T-cell (primary cell): Measurements from ENCODE around the gene ANXA2R. TPM values are rescaled to one million over a fixed set of nuclear protein-coding genes. Genes with fewer than 3 reads are reported as not detected.

Experiments
- ATAC-seq, 4 experiments: fragments of 200-7000 bp in 3 of 4; fragments of 150-1000 bp in 1 of 4; cut with Tn5 transposase; replicated peaks in 1 of 4; 1 replicate in 3 of 4; 2 replicates in 1 of 4; pipeline ENCODE4 v1.10.0; 2021; ENCODE audit warnings: moderate library complexity in 3 of 4, mild to moderate bottlenecking in 2 of 4, moderate number of reproducible peaks in 1 of 4
- CTCF ChIA-PET, 2 donors: fragments of 300-600 bp; sonication (Branson Sonifier 250); formaldehyde crosslinking; loops; one replicate each; lab custom pipeline; 2022; ENCODE audit warnings: antibody characterized with exemption in 2 of 2; lab: Charles Lee
- POLR2A ChIA-PET, 2 donors: fragments of 300-600 bp; sonication (Branson Sonifier 250); formaldehyde crosslinking; loops; one replicate each; lab custom pipeline; 2022; ENCODE audit warnings: antibody characterized with exemption in 2 of 2; lab: Charles Lee
- DNase-seq, 35 experiments: peaks; one replicate each; pipeline versions ENCODE4 v3.0.0 to v3.0.0-alpha.2; 2013 to 2023
- H3K27ac ChIP-seq: one replicate; pipeline ENCODE4 v1.5.1; 2013; ENCODE audit warnings: low read length
- H3K27me3 ChIP-seq, 2 experiments: replicated peaks in 1 of 2; 1 replicate in 1 of 2; 2 replicates in 1 of 2; pipeline versions ENCODE4 v1.6.1 to v1.7.0; 2013; ENCODE audit warnings: low read length in 1 of 2, mixed read lengths in 1 of 2; ENCODE audit not compliant: control insufficient read depth in 2 of 2, insufficient read depth in 2 of 2; ENCODE audit errors: extremely low read depth in 1 of 2
- H3K36me3 ChIP-seq, 2 donors: 1 replicate in 1 of 2; 2 replicates in 1 of 2; pipeline versions ENCODE4 v1.6.1 to v1.7.0; 2013; ENCODE audit warnings: low read length in 1 of 2; ENCODE audit not compliant: control insufficient read depth in 2 of 2, insufficient read depth in 1 of 2; ENCODE audit errors: extremely low read depth in 1 of 2
- H3K4me1 ChIP-seq, 2 experiments: 1 replicate in 1 of 2; 2 replicates in 1 of 2; pipeline versions ENCODE4 v1.6.1 to v1.7.0; 2013; ENCODE audit warnings: low read length in 2 of 2, mixed read lengths in 1 of 2; ENCODE audit not compliant: insufficient read depth in 2 of 2, control insufficient read depth in 1 of 2; ENCODE audit errors: extremely low read depth in 1 of 2
- H3K4me3 ChIP-seq, 2 donors: 1 replicate in 1 of 2; 2 replicates in 1 of 2; pipeline versions ENCODE4 v1.5.1 to v1.7.0; 2013; ENCODE audit warnings: mild to moderate bottlenecking in 2 of 2, low read length in 1 of 2, moderate library complexity in 1 of 2; ENCODE audit not compliant: control insufficient read depth in 1 of 2; ENCODE audit errors: extremely low read depth in 1 of 2
- H3K9me3 ChIP-seq: 2 replicates; pipeline ENCODE4 v1.7.0; 2013
- H3K27ac Mint-ChIP-seq, 2 donors: one replicate each; pipeline ENCODE4 v1.8.0; 2020 to 2021; ENCODE audit warnings: mild to moderate bottlenecking in 2 of 2, mixed read lengths in 2 of 2
- H3K27me3 Mint-ChIP-seq, 2 donors: one replicate each; pipeline ENCODE4 v1.8.0; 2021 to 2022; ENCODE audit warnings: mixed read lengths in 2 of 2
- H3K36me3 Mint-ChIP-seq: one replicate; pipeline ENCODE4 v1.8.0; 2021; ENCODE audit warnings: mixed read lengths
- H3K4me1 Mint-ChIP-seq, 3 donors: one replicate each; pipeline ENCODE4 v1.8.0; 2020 to 2022; ENCODE audit warnings: mixed read lengths in 3 of 3, mild to moderate bottlenecking in 1 of 3
- H3K4me3 Mint-ChIP-seq, 3 donors: one replicate each; pipeline ENCODE4 v1.8.0; 2020 to 2022; ENCODE audit warnings: mild to moderate bottlenecking in 3 of 3, mixed read lengths in 3 of 3, moderate library complexity in 3 of 3
- H3K9me3 Mint-ChIP-seq, 3 donors: one replicate each; pipeline ENCODE4 v1.8.0; 2020 to 2022; ENCODE audit warnings: mixed read lengths in 3 of 3
- WGBS: methylation state at CpG from one replicate; pipeline ENCODE4 v1.1.5; 2013; ENCODE audit warnings: missing lambda C conversion rate; ENCODE audit not compliant: insufficient coverage; 5-methylcytosine and 5-hydroxymethylcytosine counted together
- total RNA-seq, 35 experiments: library from RNA in 6 of 35; stranded (reverse) in 6 of 35; fragments of 120-200 nt in 1 of 35; gene quantifications; one replicate each; pipeline versions ENCODE4 v1.2.1 to v1.2.4 and lab custom pipeline; 2013 to 2026

The ANXA2R gene
- total RNA-seq, 5 donors from 2014 or later (not counting 1 experiment from before 2014, with no cell fraction given): 47.8 to 64.1 (median 53.1) TPM

- Mint-ChIP-seq H3K27me3 (no peaks in the 10 kb centered on the region), H3K27ac (no peak overlapping the region), H3K4me1 (peaks cover 27 to 36% (median 29%) of the 10 kb centered on the region in 3 donors), H3K9me3 (peaks cover 0 to 5% (median under 1%) of the 10 kb centered on the region in 3 donors), H3K4me3 (no peak overlapping the region), H3K36me3 (peaks cover 31% of the 10 kb centered on the region)
- H3K27me3 ChIP-seq: no peaks in the 10 kb centered on the region
- no peaks in the 10 kb centered on the region for H3K9me3 ChIP-seq
- peaks cover 11 to 17% of the 10 kb centered on the region in 2 experiments for H3K4me1 ChIP-seq
- no peak overlapping the region for H3K4me3 ChIP-seq
- DNase-seq: no peak
- POLR2A ChIA-PET: interaction anchor here in 1 of 2 donors (0.6 kb wide), 1 partner anchor 42 kb away, joined by 7 read pairs; no protein-coding TSS in a partner anchor
- H3K27ac ChIP-seq: no peak overlapping the region
- peaks cover 0 to 12% of the 10 kb centered on the region in 2 donors for H3K36me3 ChIP-seq
- no peak for ATAC-seq
- CTCF ChIA-PET: interaction anchor here in 1 of 2 donors (1.2 kb wide), 1 partner anchor 12 kb away, joined by 8 read pairs; no protein-coding TSS in a partner anchor
- no CpG with 5 or more reads among the region's 5 CpGs for WGBS
Measured at GRCh38 chr5:43049236-43049635, 9.1 kb upstream of the ANXA2R start.

GRCh38 chr5:43046474-43046873 lies 6.4 kb upstream of the ANXA2R start:
- ChIA-PET CTCF (interaction anchor here in 1 of 2 donors (0.6 to 0.9 kb wide), 3 partner anchors 19 to 138 kb away, joined by 3 to 5 read pairs (median 4); no protein-coding TSS in a partner anchor), POLR2A (interaction anchor here in 1 of 2 donors (0.6 to 1.7 kb wide), 2 partner anchors 18 to 55 kb away, joined by 4 to 6 read pairs; no protein-coding TSS in a partner anchor)
- no CpG with 5 or more reads among the region's 1 CpG for WGBS
- Histone ChIP-seq H3K9me3 (no peaks in the 10 kb centered on the region), H3K4me1 (peaks cover 13 to 39% of the 10 kb centered on the region in 2 experiments), H3K4me3 (no peak overlapping the region), H3K27ac (no peak overlapping the region), H3K36me3 (peaks cover 0 to 8% of the 10 kb centered on the region in 2 donors), H3K27me3 (no peaks in the 10 kb centered on the region)
- H3K9me3 Mint-ChIP-seq: peaks cover 0 to 5% (median 0%) of the 10 kb centered on the region in 3 donors
- ATAC-seq: no peak
- no peak for DNase-seq
- peaks cover 40 to 46% (median 41%) of the 10 kb centered on the region in 3 donors for H3K4me1 Mint-ChIP-seq
- H3K4me3 Mint-ChIP-seq: no peak overlapping the region
- H3K36me3 Mint-ChIP-seq: peaks cover 15% of the 10 kb centered on the region
- peak overlapping the region; percentile 21 to 68 for H3K27ac Mint-ChIP-seq
- H3K27me3 Mint-ChIP-seq: no peaks in the 10 kb centered on the region

DNA sequence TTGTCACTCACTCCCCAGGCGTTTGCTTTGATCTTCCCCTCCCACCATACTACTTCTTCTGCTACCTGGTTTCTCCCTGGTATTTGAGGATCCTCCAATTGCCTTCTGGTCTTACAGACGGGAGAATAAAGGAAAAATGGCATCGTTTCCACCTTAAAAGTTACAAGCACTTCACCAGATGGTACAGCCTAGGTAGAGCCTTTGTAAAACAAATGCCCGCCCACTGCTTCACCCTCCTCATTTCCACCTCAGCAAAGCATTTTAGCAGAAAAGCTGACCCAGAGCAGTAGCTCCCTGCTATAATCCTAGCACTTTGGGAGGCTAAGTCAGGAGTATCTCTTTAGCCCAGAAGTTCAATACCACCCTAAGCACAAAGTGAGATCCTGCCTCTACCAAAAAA lies 5.1 kb upstream of the ANXA2R start:
- Mint-ChIP-seq H3K9me3 (peaks cover 0 to 5% (median 0%) of the 10 kb centered on the region in 3 donors), H3K4me3 (peak overlapping the region in 2 of 3 donors; percentile 34 to 50), H3K4me1 (peaks cover 36 to 46% (median 43%) of the 10 kb centered on the region in 3 donors), H3K27ac (no peak overlapping the region), H3K27me3 (no peaks in the 10 kb centered on the region), H3K36me3 (peaks cover 13% of the 10 kb centered on the region)
- ChIA-PET POLR2A (interaction anchor here in 1 of 2 donors (1.7 kb wide), 1 partner anchor 19 kb away, joined by 6 read pairs; no protein-coding TSS in a partner anchor), CTCF (interaction anchor here (0.7 to 1.0 kb wide), 2 partner anchors 69 to 95 kb away, joined by 3 to 6 read pairs; no protein-coding TSS in a partner anchor)
- H3K4me1 ChIP-seq: peaks cover 13 to 44% of the 10 kb centered on the region in 2 experiments
- H3K36me3 ChIP-seq: peaks cover 0 to 8% of the 10 kb centered on the region in 2 donors
- ATAC-seq (no peak), DNase-seq (no peak)
- no peak overlapping the region for H3K4me3 ChIP-seq
- H3K27ac ChIP-seq: no peak overlapping the region
- no peaks in the 10 kb centered on the region for H3K27me3 ChIP-seq
- H3K9me3 ChIP-seq: no peaks in the 10 kb centered on the region
- 88% methylated on average over 2 of the region's 4 CpGs for WGBS

- H3K4me3 Mint-ChIP-seq: peak overlapping the region; percentile 28 to 50 (median 34)
- DNase-seq: no peak
- no peaks in the 10 kb centered on the region for H3K27me3 ChIP-seq
- ATAC-seq: no peak
- ChIA-PET POLR2A (interaction anchor here in 1 of 2 donors (0.6 kb wide), 1 partner anchor 53 kb away, joined by 8 read pairs; no protein-coding TSS in a partner anchor), CTCF (interaction anchor here in 1 of 2 donors (3.8 to 4.1 kb wide), 2 partner anchors 21 to 24 kb away, joined by 36 to 62 read pairs; no protein-coding TSS in a partner anchor)
- H3K36me3 Mint-ChIP-seq: peaks cover 13% of the 10 kb centered on the region
- H3K4me3 ChIP-seq: no peak overlapping the region
- H3K27ac Mint-ChIP-seq: peak overlapping the region in 1 of 2 donors; percentile 22
- WGBS: 98% methylated on average over 21 of the region's 26 CpGs
- H3K36me3 ChIP-seq: peaks cover 0 to 8% of the 10 kb centered on the region in 2 donors
- no peaks in the 10 kb centered on the region for H3K27me3 Mint-ChIP-seq
- H3K27ac ChIP-seq: no peak overlapping the region
- no peaks in the 10 kb centered on the region for H3K9me3 ChIP-seq
- peaks cover 6 to 44% of the 10 kb centered on the region in 2 experiments for H3K4me1 ChIP-seq
- peaks cover 33 to 49% (median 36%) of the 10 kb centered on the region in 3 donors for H3K4me1 Mint-ChIP-seq
- peaks cover 0 to 3% (median 0%) of the 10 kb centered on the region in 3 donors for H3K9me3 Mint-ChIP-seq
Measured at GRCh38 chr5:43044181-43044914, 4.2 kb upstream of the ANXA2R start.

DNA sequence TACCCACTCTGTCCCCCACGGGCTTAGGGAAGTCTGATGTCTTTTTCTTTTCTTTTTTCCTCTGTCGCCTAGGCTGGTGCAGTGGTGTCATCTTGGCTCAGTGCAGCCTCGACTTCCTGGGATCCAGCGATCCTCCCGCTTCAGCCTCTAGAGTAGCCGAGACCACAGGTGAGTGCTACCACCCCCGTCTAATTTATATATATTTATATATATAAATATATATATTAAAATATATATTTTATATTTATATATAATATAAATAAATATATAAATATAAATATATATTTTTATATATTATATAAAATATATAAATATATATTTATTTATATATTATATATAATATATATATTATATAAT lies 3.3 kb upstream of the ANXA2R start:
- peaks cover 33 to 45% (median 35%) of the 10 kb centered on the region in 3 donors for H3K4me1 Mint-ChIP-seq
- no peaks in the 10 kb centered on the region for H3K27me3 Mint-ChIP-seq
- CTCF ChIA-PET: interaction anchor here in 1 of 2 donors (0.7 to 4.1 kb wide), 4 partner anchors 22 to 135 kb away, joined by 3 to 62 read pairs (median 20); no protein-coding TSS in a partner anchor
- H3K36me3 Mint-ChIP-seq: peaks cover 13% of the 10 kb centered on the region
- peaks cover 0 to 8% of the 10 kb centered on the region in 2 donors for H3K36me3 ChIP-seq
- no peaks in the 10 kb centered on the region for H3K27me3 ChIP-seq
- H3K9me3 ChIP-seq: no peaks in the 10 kb centered on the region
- H3K27ac Mint-ChIP-seq: peak overlapping the region; percentile 98 to 99
- POLR2A ChIA-PET: interaction anchor here in 1 of 2 donors (3.1 to 3.2 kb wide), 3 partner anchors 24 to 78 kb away, joined by 25 to 99 read pairs (median 81); partner anchors contain the start of gene ZNF131
- no CpG with 5 or more reads among the region's 7 CpGs for WGBS
- H3K4me1 ChIP-seq: peaks cover 8 to 46% of the 10 kb centered on the region in 2 experiments
- H3K4me3 Mint-ChIP-seq: peak overlapping the region; percentile 93 to 100 (median 95)
- peak overlapping the region; percentile 82 to 99 for H3K4me3 ChIP-seq
- peak overlapping the region; percentile 98 for H3K27ac ChIP-seq
- peaks cover 0 to 2% (median 0%) of the 10 kb centered on the region in 3 donors for H3K9me3 Mint-ChIP-seq
- ATAC-seq (no peak), DNase-seq (no peak)
